GM20431 (cell line): ENCODE data around the gene MT1A.

Source experiments
- in situ Hi-C: fragments of 300-500 bp; cut with MseI, MboI; formaldehyde crosslinking; loops from one replicate; pipeline ENCODE4 v1.15.0; 2020; ENCODE audit warnings: low sequenced_read_pairs; ENCODE audit not compliant: unreplicated experiment

MT1A gene

DNA sequence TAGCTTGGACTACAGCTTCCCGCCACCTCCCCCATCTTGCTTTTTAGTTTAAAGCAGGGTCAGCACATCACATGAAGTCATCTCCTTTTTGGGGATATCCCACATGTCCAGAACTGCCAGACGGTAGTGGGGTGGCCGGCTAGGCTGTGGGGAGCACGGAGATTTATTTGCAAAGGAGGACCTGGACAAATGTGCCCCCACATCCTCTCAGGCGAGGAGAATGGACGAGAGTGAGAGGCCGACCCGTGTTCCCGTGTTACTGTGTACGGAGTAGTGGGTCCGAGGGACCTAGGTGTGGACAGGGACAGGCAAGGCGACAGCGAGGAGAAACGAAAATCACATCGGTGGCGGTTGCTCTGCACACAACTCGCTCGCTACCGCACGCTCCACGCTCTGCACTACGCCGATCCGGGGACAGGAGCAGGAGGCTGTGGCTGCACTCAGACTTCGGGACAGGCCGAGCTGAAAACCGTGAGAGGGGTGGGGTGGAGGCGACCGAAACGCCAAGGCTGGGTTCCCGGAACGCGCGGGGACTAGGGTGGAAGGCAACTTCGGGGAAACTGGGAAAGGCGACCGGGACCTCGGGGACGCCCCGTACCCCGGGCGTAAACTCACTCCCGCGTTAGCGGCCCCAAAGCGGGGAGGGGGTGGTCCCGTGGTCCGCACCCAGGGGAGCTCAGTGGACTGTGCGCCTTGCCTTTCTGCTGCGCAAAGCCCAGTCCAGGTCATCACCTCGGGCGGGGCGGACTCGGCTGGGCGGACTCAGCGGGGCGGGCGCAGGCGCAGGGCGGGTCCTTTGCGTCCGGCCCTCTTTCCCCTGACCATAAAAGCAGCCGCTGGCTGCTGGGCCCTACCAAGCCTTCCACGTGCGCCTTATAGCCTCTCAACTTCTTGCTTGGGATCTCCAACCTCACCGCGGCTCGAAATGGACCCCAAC is at the start of gene MT1A:
Gene MT1A, plus strand, starts transcription at position 853 of the 937 bp plus-strand sequence. Its CDS starts 73 bp downstream, at position 926.
- in situ Hi-C loops: no loop called here

DNA sequence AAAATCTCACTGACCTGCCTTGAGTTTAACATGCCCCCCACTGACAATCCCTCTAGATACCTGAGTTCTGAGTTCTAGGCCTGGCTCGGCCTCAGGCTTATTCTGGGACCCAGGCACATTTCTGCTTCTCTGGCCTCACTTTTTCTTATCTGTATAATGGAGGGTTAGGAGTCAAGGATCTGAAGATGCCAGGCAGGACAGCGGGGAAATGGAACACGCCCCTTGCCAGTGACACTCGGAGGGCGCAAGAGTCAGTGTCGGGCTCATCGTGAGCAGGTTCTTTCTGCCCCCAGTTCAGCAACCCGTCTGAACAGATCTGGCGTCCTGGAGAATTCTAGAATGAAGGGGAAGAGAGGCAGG is 49.7 kb upstream of the MT1A start:
- in situ Hi-C loops: no loop called here

DNA sequence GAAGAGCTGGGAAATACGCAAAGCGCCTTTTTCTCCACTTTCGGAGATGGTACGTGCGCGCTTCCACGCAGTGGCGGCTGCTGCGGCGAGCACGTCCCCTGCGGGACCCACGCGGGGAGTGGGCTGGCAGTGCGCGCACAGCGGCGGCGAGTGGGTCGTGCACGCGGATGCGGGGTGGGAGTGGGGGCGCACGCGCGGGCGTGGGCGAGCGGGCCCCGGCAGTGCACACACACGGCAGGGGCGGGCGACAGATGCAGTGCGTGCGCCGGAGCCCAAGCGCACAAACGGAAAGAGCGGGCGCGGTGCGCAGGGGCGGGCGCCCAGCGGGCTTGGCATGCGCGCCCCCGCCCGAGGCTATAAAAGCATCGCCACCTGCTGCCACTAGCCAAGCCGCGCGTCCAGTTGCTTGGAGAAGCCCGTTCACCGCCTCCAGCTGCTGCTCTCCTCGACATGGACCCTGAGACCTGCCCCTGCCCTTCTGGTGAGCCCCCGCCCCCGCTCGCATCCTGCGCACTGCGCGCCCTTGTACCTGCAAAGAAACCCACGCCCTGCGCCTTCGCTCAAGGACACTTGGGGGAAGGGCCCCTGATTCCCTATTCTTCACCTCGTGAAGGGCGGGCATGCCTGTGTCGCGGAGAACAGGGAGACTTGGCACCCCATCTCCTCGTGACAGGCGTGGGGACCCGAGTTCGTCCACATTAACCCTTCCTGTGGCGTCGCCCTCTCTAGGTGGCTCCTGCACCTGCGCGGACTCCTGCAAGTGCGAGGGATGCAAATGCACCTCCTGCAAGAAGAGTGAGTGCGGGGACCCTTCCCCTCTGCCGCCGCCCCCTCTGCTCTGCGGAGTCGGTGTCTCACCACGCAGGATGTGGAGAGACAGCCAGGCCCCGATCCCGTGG is 49.1 kb upstream of the MT1A start, which contains the start of gene MT3:
Gene MT3, plus strand, starts transcription at position 388 of the 899 bp plus-strand sequence. Its CDS starts 63 bp downstream, at position 451.
- in situ Hi-C loops: no loop called here

DNA sequence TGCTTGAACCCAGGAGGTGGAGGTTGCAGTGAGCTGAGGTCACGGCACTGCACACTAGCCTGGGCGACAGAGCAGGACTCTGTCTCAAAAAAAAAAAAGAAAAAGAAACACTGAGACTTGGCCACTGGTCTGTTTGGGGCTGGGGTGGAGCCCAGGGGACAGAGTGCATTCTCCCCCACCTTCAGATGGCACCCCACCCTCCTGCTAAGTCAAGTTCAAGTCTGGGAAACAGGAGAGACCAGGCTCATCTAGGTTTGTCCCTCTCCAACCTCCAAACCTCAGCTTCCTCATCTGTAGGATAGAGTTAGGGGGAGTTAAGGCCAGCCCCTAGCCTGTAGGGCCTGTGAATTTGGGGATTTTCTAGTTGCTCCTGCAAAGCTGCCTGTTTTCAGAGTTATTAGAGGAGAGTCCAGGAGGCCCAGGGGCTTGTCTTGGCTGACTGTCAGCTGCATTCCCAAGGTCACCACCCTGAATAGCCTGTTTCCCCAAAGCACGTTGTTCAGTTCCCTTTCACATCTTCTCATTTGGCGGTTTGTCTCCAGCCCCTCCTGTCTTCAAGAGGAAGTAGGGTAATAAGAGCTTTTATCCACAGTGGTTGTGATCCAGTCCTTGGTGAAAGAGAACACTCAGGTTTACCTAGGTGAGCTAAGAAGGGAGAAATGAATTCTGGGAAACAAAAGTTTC is 46.9 kb upstream of the MT1A start:
- in situ Hi-C loops: no loop called here

DNA sequence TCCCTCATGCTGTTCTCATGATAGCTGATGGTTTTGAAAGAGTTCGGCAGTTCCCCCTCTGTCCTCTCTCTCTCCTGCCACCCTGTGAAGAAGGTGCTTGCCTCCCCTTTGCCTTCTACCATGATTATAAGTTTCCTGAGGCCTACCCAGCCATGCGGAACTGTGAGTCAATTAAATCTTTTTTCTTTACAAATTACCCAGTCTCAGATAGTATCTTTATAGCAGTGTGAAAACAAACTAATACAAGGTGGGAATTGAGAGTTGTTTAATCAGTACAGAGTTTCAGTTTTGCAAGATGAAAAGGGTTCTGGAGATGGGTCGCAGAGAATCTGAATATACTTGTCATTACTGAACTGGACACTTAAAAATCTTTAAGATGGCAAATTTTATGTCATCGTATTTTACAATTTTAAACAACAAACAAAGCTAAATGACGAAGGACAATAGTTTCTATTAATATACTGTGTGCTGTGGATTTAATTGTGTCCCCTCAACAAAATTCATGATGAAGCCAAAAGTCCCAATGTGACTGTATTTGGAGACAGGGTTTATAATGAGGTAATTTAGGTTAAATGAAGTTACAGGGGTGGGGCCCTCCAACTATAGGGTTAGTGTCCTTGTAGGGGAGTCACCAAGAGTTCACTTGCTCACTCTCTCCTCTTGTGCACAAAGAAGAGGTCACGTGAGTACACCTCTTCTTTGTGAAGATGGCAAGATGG is 44.7 kb upstream of the MT1A start:
- in situ Hi-C loops: no loop called here

DNA sequence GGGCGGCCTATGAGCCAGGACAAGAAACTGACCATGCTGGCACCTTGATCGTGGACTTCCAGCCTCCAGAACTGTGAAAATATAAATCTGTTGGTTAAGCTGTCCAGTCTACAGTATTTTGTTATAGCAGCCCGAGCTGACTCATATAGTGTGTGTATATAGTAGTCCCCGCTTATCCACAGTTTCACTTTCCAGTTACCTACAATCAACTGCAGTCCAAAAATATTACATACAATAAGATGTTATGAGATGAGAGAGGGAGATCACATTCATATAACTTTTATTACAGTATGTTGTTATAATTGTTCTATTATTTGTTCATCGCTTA is 44.2 kb upstream of the MT1A start:
- in situ Hi-C loops: no loop called here

DNA sequence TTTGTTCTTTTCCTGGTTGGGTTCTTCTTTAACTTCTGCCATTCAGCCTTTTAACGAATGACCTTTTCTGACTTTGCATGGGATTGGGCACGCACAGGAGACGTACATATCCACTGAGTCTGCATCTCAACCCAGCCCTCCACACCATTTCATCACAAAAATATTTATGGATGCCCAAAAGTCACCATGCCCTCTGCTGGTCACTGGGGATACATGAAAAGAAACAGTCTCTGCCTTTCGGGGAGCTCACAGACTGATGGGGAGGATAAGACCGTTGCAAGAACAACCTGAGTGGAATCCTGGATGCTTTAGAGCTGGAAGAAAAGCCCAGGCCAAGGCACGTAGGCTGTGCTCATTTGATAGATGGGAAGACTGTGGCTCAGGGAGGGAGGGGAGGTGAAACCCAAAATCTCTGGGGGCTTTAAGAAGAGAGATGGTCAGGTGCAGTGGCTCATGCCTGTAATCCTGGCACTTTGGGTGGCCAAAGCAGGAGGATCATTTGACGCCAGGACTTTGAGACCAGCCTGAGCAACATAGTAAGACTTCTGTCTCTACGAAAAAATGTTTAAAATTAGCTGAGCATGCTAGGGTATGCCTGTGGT is 38.0 kb upstream of the MT1A start:
- in situ Hi-C loops: no loop called here

DNA sequence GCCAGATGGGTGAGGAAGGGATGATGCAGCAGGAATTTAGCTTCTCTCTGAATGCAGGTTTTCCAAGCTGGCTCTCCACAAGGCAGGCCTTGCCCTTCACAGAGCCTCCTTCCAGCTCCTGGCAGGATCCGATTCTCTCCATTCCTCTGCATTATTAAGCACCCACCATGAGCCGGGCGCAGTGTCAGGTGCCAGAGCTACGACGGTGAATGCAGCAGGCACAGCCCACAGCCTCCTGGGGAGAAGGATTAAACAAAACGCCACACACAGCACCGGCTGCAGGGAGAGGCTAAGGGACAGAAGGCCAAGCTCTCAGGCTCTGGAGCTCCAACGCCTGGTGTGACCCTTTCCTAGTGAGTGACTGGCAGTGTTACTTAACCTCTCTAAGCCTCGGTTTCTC is 37.1 kb upstream of the MT1A start:
- in situ Hi-C loops: no loop called here

DNA sequence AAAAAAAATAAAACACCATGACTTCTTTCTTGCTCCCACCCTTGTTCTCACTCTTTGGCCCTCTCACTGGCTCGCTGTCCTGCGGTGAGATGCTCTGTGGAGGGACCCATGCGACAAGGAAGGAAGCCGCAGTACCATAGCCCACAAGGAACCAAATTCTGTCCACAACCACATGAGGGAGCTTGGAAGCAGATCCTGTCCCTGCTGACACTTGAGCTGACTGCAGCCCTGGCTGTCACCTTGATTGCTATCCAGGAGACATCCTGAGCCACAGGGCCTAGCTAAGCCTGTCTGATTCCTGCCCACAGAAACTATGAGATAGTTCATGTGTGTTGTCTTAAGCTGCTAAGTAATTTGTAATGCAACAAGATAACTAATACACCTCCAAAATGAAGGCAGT is 34.9 kb upstream of the MT1A start:
- in situ Hi-C loops: no loop called here

DNA sequence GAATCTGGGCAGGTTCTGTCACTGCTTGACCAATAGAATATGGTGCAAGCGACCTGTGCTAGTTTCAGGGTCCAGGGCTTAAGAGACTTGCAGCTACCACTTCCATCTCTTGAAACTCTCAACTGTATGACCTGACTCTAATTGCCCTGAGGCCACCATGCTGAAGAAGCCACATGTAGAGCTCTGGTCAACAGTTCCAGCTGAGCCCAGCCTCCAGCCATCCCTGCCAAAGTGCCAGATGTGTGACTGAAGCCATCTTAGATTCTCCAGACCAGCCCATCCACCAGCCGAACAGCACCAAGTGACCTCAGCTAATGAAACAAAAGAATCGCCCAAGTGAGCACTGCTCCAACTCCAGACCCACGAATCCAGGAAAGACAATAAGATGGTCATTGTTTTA is 33.5 kb upstream of the MT1A start:
- in situ Hi-C loops: no loop called here

DNA sequence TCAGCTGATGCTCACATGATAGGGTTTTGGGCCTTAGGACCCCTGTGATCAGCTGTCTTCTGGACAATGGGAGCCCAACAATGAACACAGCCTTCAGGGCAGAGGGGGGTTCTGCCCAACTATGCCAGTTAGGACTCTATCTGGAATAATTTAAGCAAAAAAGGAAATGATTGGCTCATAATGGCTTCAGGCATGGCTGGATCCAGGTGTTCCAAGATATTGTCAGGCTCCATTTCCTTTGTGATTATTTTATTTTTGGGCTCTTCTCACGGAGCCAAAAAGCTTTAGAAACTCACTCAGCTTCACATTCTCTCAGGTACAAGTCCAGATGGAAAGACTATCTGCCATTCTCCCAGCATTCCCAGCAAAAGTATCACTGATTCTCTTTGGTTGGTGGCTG is 33.0 kb upstream of the MT1A start:
- in situ Hi-C loops: no loop called here

DNA sequence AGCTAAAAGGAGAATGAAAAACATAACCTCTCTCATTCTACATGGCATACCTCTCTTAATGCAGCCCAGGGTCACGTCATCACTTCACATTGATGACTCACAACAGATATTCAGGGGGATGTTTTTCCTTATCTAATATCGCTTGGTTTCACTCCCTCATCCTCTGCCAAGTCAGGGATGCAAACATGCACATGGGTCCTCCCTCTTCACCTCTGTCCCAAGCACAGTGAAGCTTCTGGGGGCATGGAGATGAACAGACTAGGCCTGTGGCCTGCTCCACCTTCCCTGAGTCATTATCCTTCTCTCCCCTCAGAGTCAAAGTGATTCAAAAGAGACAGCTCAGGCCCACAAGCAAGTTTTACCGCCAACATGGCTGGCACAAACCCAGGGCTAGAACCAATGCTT is 32.4 kb upstream of the MT1A start:
- in situ Hi-C loops: no loop called here

DNA sequence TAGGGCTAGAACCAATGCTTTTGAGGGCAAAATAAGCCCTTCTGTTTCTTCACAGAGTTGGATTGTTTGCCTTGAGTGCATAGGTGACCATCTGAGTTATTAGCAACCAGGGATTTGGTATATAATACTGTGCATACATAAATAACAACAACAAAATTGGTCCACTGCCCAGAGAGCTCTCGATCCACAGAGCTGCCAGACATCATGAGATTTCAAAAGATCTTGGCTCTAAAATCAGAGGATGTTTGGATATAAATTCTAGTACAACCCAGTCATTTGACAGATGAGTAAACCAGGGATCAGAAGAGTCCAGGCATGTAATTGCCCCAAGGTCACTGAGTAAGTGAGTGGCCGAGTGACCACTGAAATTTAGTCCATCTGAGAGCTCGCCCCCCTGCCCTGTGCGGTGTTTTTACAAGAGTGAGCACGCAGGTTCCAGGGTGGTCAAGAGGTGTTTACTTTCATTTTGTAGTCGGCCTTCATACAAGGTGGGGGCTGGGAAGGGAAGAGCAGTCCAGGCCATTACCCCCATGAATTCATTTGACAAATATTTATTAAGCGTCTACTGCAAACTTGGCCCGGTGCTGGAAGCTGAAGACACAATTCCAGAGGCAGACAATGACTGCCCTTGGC is 31.9 kb upstream of the MT1A start:
- in situ Hi-C loops: no loop called here

DNA sequence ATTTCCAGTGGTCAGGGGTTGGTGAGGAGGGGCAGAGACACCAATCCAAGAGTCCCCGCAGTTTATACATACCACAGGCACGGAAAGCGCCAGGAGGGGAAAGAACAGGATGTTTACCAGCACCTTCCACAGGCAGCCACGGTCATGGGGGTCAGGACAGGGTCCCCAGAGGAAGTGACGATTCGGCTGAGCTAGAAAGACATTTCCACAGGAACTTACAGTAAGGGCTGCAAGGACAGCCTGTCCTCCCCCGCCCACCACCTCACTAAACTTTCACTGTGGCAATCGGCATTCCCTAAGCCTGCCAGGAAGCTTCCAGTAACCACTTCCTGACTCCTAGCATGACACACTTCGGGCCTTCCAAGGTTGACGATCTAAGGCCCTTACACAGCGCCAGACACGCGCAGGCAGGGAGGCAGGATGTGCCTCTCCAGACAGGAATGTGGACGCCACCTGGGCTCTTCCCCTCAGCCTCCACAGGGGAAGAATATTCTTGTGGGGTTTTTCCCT is 31.3 kb upstream of the MT1A start:
- in situ Hi-C loops: no loop called here

DNA sequence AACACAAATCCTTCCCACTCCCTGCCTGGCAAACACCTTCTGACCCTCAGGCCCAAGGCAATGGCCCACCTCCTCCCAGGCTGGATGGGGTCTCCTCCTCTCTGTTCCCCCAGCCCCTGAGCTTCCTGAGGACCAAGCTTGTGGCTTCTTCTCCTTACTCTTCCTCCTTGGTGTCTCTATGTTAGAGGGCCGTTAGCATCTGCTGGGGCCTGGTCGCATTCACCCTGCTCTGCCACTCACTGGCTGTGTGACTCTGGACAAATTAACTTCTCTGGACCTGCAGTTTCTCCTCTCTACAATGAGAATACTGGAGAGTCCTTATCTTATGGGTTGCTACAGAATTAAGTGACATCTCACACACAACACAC is 30.8 kb upstream of the MT1A start:
- in situ Hi-C loops: no loop called here

DNA sequence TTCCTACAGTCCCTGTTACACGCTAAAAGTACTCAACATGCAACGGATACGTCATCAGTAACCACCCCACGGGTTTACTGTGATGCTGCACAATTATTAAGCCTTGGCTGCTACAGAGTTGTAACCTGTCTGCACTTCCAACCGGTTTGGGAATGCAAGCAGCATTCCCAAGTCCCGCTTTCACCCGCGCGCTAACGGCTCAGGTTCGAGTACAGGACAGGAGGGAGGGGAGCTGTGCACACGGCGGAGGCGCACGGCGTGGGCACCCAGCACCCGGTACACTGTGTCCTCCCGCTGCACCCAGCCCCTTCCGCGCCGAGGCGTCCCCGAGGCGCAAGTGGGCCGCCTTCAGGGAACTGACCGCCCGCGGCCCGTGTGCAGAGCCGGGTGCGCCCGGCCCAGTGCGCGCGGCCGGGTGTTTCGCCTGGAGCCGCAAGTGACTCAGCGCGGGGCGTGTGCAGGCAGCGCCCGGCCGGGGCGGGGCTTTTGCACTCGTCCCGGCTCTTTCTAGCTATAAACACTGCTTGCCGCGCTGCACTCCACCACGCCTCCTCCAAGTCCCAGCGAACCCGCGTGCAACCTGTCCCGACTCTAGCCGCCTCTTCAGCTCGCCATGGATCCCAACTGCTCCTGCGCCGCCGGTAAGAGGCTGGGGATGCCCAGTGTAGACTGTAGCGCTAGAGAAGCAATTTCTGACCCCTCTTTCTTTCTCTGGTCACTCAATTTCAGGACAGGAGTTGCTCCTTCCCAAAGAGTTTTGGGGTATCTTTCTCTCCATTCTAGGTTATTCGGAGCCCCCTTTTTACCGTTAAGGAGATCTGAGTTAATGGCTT is 30.2 kb upstream of the MT1A start, which contains the start of gene MT2A:
Gene MT2A, plus strand, starts transcription at position 542 of the 833 bp plus-strand sequence. Its CDS starts 72 bp downstream, at position 614.
- in situ Hi-C loops: no loop called here

DNA sequence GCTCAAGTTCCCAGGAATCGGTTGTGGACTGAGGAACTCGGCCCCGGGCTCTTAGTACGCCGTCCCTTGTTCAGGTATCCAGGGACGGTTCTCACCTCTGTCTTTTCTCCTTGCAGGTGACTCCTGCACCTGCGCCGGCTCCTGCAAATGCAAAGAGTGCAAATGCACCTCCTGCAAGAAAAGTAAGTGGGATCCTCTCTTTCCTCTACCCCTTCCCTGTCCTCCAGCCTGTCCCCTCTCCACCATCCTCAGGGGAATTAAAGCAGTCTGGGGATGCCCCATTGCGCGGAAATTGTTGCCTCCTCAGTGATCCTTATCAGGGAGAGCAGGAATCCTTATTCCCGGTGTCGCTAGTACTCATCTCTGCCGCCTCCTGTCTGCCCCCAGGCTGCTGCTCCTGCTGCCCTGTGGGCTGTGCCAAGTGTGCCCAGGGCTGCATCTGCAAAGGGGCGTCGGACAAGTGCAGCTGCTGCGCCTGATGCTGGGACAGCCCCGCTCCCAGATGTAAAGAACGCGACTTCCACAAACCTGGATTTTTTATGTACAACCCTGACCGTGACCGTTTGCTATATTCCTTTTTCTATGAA is 29.5 kb upstream of the MT1A start:
- in situ Hi-C loops: no loop called here
